GM10847 (cell line): Measurements from ENCODE around the gene TMEM167B.

Experiments
- POLR2A ChIP-seq: IDR thresholded peaks from 2 replicates; pipeline ENCODE4 v1.6.1; 2011; ENCODE audit not compliant: insufficient read length; ENCODE audit errors: extremely low read depth

TMEM167B gene

DNA sequence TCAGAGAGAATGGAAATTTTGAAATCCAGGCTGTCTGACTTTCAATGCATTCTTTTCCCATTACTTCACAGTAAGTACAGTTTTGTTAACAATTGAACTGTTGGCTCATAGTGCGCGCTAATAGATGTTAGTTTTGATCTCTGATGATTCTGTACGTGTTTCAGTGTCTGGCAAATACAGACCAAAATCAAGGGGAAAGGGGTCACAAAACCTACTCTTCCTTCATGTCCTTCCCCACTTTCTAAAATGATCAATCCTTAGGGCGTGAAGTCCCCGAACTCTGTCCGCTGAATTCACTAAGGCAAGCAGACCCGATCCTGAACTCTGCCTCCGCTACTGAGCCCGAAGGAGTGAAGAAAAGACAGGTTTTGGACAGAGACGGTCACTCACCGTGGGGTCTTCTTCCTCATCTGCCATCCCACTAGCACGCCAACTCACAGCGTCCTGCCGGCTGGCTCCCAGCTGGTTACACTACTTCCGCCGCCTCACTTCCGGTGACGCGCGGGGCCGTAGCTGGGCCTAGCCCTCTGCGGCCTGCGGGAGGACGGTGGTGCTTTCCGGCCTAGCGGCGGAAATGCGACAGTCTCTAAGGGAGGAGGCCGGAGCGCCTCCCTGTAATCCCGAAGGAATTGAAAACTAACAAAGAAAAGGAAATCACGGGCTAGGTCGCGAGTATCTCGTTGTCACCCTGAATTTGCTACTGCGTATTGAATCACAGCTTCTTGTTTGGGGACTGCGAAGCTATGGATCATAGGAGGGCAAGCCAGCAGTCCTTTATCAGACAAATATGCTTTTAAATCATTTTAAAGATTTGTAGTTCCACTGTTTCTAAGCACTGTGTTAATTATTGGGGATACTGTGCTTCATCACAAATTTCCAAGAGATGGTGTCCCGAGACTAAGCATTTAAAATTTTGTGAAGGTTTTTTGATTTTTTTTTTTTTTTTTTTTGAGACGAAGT, 14.8 kb upstream of the TMEM167B start, which contains the start of gene TAF13:
Gene TAF13 (minus strand): TSS at position 473 of the 960 bp plus-strand sequence. CDS start 56 bp downstream, at position 417.
- peak; percentile 92 for TF ChIP-seq POLR2A

DNA sequence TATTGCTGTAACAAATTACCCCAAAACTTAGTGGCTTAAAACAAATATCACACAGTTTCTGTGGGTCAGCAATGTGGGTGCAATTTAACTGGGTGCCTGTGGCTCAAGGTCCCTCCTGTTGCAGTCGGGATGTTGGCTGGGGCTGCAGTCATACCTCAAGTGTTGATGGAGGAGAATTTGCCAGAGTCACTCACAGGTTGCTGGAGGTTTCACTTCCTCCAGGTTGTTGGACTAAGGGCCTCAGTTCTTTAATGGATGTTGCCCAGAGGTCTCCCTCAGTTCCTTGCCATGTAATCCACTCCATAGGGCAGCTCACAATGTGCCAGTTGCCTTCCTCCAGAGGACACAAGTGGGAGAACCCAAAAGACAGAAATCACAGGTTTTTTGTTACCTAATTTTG, 12.2 kb upstream of the TMEM167B start:
- TF ChIP-seq POLR2A, result no peak

DNA sequence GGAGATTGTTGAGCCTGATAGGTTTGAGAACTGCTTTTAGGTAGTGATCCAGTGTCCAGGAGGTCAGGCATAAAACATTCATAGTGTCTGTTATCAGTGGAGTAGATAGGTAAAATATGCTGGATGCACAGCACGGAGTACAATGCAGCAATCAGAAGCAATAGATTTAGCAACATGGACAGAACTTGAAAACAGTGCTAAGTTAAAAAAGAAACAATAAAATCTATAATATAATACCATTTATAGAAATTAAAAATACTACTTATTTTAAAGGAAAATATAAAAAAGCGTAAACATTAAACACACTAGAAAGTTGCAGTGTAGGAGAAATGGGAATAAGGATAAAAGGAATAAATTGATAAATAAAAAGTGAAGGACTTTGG, 11.3 kb upstream of the TMEM167B start:
- no peak for TF ChIP-seq POLR2A

DNA sequence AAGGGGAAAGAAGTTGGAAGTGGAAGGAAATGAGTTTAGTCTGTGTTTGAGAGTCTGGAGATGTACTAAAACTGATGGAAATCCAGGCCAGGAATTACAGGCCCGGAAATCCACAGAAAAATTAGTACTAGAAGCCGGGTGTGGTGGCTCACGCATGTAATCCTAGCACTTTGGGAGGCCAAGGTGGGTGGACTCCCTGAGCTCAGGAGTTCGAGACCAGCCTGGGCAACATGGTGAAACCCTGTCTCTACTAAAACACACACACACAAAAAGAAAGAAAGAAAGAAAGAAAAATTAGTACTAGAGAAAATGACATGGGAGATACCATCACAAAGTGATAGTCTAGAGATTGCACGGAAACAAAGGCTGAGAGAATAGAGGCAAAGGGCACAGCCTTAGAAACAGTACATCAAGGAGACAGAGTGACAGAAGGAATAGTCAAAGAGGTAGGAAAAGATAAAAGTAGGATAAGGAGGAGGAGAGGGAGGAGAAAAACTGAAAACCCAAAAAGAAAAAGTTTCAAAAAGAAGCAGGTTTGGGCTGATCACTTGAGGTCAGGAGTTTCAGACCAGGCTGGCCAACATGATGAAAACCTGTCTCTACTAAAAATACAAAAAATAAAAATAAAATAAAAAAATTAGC, 10.0 kb upstream of the TMEM167B start:
- no peak for TF ChIP-seq POLR2A

DNA sequence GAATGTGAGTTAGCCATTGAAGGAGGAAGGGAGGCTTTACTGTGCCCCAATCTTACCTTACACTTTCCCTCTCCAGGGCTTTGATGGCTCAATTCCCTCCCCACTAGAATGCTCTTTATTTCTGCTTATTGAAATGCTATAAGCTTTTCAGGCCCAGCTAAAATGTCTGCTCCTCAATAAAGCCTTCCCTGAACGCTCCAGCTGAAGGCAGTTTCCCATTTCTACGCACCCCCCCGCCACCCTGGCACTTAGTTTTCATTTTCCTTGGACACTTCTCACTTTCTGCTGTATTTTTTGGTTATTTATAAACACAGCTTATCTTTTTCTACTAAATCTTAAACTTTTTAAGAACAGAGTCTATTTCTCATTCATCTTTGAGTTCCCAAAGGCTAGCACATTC, 7.1 kb upstream of the TMEM167B start:
- no peak for TF ChIP-seq POLR2A

DNA sequence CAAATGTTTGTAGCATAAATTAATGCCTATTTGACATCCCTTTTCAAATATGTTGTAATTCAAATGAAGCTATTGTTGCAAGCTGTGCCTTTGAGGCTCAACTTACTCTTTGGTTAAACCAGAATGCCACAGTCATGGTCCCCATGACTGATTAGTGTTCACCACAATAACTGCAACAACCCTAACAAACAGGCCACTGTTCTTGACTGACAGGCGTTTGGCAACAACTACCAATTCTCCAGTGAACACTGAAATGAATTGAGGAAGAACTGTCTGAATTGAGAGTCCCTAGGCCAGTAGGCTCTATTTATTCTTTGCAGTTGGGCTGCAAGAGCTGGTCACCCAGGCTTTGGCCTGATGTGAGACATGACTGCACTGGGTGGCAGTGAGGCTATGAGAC, 6.6 kb upstream of the TMEM167B start:
- TF ChIP-seq POLR2A, result no peak

DNA sequence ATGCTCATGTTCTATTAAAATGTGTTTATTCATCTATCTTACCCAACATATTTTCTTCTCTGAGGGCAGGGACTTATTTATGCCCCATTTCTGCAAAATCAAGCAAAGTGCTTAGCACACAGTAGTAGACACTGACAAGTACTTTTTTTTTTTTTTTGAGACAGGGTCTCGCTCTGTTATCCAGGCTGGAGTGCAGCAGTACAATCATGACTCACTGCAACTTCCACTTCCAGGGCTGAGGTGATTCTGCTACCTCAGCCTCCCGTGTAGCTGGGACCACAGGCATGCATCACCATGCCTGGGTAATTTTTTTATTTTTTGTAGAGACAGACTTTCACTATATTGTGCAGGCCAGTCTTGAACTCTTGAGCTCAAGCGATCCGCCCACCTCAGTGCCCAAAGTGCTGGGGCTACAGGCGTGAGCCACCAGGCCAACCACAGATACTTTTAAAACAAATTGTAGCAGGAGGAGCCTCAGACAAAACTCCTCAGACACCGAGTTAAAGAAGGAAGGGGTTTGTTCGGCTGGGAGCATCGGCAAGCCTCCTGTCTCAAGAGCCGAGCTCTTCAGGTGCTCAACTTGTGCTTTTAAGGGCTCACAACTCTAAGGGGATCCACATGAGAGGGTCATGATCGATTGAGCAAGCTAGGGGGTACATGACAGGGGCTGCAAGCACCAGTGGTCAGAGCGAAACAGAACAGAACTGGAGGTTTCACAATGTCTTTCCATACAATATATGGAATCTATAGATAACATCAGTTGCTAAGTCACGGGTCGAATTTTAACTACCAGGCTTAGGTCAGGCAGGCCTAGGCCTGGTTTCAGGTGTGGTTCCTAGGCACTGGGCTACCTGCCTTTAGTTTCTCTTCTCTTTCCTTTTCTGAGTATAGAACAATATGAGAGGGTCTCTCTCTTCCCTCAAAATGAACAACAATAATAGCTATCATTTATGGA, 5.7 kb upstream of the TMEM167B start:
- TF ChIP-seq POLR2A, result no peak

DNA sequence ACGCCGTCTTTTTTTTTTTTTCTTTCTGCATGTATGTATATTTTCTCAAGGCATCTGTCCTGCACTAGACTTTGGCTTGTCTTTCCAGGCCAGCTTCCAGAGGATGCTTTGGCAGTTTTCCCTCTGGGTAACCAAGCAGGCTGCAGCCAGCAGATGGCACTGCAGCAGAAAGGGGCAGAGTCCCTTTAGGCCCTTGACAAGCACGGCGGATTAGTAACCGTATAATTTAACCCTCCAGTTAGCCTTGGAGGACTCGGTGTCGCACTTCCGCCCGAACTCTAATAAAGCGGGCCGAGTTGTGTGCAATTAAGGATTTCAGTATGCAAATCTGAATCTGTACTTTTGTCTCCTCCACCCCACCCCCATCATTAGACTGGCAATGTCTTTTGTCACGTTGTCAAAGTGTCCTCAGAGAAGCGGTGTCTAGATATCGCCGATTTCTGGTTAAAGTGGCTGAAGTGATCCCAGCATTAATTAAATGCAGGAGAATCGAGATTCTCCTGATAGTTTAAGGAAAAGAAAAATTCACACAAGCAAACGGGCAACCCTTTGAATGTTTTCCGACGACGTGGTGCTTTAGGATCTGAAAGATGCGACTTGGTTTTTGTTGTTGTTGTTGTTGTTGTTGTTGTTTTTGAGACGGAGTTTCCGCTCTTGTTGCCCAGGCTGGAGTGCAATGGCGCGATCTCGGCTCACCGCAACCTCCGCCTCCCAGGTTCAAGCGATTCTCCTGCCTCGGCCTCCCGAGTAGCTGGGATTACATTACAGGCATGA, 1.1 kb upstream of the TMEM167B start:
- no peak for TF ChIP-seq POLR2A

DNA sequence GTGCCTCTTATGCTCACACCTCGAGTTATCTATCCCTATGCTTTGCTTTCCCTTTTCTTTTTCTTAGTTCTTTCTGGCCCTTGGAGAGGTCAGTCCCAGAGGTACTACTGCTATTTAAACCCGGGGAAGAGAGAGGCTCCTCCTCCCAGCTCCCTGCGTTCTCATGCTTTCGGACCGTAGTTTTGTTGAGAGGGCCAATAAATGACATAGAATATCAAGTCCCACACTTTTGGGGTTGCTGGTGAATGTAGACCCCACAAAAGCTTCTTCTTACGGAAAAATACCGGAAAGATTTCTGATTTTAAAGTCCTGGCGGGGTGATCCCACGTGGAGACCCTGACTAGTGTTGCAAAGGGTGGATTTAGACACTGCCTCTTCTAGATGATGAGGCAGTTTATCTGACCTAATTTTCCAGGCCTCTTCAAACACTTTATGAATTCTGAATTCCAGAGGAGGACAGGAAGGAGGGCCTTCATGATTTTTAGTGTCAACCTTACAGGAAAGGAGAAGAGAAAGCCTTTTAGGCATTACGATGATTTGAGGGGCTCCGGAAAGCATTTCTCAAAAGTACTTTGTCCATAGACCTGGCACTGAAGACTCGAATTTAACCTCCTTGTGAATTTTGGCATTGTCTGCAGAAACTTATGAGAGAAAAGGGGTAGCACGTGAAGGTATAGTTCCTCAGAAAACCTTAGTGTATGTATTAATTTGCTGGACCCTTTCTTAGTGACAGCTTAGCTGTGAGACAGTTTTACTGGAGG, 694 bp downstream of the TMEM167B start:
- no peak for TF ChIP-seq POLR2A

DNA sequence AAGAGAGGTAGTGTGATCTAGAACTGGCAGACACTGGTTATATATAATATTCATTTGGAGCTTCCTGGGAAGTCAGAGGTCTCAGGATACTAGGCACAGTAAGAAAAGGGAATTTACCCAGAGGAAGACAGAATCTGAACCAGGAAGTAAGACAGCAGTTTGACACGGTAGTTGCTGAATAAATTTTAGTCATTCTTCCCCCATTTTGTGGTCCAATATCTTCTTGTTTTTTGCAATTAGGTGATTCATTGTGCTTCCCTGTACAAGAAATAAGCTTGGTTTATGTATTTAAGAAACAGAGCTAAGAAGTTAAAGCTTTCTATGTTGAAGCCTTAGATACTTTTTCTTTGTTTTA, 1.3 kb downstream of the TMEM167B start:
- TF ChIP-seq POLR2A, result no peak

DNA sequence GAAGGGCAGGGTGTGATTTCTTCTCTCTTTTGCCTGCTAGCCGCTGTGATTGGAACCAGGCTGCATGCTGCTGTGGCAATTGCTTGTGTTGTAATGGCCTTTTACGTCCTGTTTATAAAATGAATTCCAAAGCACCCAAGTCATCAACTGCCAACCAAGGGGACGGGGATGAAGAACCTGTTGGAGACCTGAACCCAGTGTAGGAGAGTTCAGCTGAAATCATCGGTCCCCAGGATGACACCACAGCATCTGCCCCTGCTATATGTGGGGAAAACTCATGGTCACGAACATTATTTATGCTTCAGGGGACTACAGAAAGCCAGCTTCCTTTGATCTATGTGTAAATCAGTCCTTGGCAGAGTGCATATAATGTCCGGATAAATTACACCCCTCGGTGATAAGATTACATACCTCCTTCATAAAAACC, 3.8 kb downstream of the TMEM167B start:
- TF ChIP-seq POLR2A, result no peak

DNA sequence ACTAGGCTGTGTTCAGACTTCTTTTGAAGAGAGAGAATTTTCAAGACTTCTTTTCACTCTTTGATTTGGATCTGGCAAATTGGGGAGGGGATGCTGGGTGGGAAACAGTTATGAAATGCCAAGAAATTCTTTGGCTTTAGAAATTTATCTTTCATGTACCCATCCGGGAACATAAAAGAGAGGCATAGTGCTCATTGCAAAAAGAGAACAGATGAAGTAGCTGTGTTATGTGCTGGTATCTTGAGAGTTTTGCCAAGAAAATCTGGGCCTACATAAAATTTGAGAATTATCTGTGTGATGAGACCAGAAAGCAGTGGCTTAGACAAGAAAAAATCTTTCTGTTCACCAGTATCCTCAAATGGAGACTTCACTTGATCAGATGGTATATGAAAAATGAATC, 4.3 kb downstream of the TMEM167B start:
- no peak for TF ChIP-seq POLR2A

DNA sequence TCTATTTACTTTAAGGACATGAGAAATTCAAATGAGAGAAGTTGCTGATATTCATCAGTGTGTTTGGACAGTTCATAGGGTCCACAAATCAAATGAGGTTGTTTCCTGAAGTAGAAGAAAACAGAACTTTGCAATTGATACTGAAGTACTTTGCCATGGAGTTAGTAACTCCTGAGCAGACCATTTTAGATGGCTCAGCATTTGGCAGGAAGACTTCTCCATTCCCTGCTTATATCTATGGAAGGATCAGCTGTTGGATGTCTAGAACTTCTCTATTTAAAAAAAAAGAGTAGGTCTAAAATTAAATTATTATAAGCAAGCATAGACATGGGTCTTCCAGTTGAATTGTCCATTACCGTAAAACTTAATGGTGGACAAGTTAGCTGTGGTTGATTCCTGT, 5.1 kb downstream of the TMEM167B start:
- TF ChIP-seq POLR2A, result no peak

DNA sequence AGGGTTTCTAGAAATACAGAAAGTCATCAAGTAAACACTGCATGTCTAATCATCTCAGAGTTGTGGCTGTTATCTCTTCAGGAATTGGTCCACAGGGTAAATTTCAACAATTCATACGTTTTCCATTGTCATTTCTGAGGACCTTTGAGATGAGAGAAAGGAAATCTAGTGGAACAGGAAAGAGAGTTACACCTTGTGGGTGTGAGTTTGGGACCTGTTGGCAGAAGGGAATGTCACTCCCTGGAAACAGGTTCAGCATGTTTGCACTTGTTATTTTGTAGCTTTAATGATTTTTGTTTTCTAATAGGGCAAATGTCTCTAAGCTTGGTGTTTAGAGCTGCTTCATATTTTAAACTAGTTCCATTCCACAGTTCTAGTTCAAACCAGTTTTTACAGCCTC, 5.6 kb downstream of the TMEM167B start:
- TF ChIP-seq POLR2A, result no peak
